ENCODE data around the gene TEX101.
"Not testable (repeated sequence)": the region's sequence is repeated elsewhere in the genome, so short reads cannot be mapped to it uniquely, and the experiment has no call there.

GRCh38 chr19:43437284-43437683 is 22.6 kb downstream of the TEX101 start:
- not testable (repeated sequence) for TF ChIP-seq CTCF, POLR2A, POLR2AphosphoS5 (IDR thresholded peaks at IDR 0.05)

All from breast epithelium (tissue), 3 donors.